Measurements from ENCODE around the gene LYRM2. TPM values are rescaled to one million over a fixed set of nuclear protein-coding genes. Genes with fewer than 3 reads are reported as not detected.

Gene LYRM2
- total RNA-seq, 1 experiment from 2014 or later, result 26.3 TPM

DNA sequence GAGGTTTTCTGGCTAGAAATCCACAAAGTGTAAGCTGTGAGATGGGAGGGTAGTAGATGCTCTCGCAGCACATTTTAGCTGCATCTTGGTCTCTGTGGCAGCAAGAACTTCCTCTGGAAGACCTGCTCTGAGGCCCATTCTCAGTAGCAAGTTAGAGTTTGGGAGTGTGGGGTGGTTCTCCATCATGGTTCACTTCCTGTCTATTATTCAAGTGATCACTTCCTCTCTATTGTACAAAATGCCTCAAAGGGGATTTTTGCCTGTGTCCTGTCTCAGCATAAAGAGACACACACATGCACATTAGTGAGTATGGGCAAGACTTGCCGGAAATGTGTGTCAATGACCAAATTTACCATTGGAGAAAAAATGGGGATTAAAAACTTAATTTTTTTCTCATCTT lies 42.5 kb downstream of the LYRM2 start:
- no peak for DNase-seq (ENCODE audit: low read depth, low spot score)
- no peaks in the 10 kb centered on the region for H3K27me3 ChIP-seq (ENCODE audit: insufficient read depth, low read length)
- no peak overlapping the region for H2AFZ ChIP-seq (ENCODE audit: low read depth, low read length, poor library complexity, severe bottlenecking)
- H3K4me3 ChIP-seq (replicated peaks in 1 of 2; ENCODE audit: low read depth in 1 of 2, low read length in 2 of 2), result no peak overlapping the region
- POLR2A ChIA-PET, result no interaction called here
- RAD21 ChIA-PET (ENCODE audit: low non-redundant PET in 1 of 2, low total read pairs in 2 of 2, uncharacterized antibody in 2 of 2, unreplicated experiment in 2 of 2), result no interaction called here
- H3K9me3 ChIP-seq (ENCODE audit: control insufficient read depth in 1 of 2, insufficient read depth in 1 of 2, low read depth in 1 of 2, low read length in 2 of 2), result no peaks in the 10 kb centered on the region
- H3K4me1 ChIP-seq (ENCODE audit: control insufficient read depth in 1 of 2, insufficient read depth in 2 of 2, low read length in 2 of 2), result no peaks in the 10 kb centered on the region
- H3K4me2 ChIP-seq (ENCODE audit: low read length), result no peak overlapping the region
- H3K36me3 ChIP-seq (ENCODE audit: control insufficient read depth in 1 of 2, insufficient read depth in 2 of 2, low read length in 2 of 2), result no peaks in the 10 kb centered on the region
- TF ChIP-seq CBX3 (IDR thresholded peaks at IDR 0.05; ENCODE audit: low read depth), result no peak
- TF ChIP-seq, protein P1, sequence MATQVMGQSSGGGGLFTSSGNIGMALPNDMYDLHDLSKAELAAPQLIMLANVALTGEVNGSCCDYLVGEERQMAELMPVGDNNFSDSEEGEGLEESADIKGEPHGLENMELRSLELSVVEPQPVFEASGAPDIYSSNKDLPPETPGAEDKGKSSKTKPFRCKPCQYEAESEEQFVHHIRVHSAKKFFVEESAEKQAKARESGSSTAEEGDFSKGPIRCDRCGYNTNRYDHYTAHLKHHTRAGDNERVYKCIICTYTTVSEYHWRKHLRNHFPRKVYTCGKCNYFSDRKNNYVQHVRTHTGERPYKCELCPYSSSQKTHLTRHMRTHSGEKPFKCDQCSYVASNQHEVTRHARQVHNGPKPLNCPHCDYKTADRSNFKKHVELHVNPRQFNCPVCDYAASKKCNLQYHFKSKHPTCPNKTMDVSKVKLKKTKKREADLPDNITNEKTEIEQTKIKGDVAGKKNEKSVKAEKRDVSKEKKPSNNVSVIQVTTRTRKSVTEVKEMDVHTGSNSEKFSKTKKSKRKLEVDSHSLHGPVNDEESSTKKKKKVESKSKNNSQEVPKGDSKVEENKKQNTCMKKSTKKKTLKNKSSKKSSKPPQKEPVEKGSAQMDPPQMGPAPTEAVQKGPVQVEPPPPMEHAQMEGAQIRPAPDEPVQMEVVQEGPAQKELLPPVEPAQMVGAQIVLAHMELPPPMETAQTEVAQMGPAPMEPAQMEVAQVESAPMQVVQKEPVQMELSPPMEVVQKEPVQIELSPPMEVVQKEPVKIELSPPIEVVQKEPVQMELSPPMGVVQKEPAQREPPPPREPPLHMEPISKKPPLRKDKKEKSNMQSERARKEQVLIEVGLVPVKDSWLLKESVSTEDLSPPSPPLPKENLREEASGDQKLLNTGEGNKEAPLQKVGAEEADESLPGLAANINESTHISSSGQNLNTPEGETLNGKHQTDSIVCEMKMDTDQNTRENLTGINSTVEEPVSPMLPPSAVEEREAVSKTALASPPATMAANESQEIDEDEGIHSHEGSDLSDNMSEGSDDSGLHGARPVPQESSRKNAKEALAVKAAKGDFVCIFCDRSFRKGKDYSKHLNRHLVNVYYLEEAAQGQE (IDR thresholded peaks at IDR 0.05; ENCODE audit: low read depth), result no peak
- TF ChIP-seq FOSL1 (IDR thresholded peaks at IDR 0.05; ENCODE audit: low read depth), result no peak
- TF ChIP-seq EGR1 (IDR thresholded peaks at IDR 0.05; ENCODE audit: low read depth), result no peak
- TF ChIP-seq EZH2phosphoT487 (IDR thresholded peaks at IDR 0.05; ENCODE audit: borderline replicate concordance), result no peak
- TF ChIP-seq ELF1 (IDR thresholded peaks at IDR 0.05; ENCODE audit: borderline replicate concordance, low read depth), result no peak
- TF ChIP-seq, protein P2, sequence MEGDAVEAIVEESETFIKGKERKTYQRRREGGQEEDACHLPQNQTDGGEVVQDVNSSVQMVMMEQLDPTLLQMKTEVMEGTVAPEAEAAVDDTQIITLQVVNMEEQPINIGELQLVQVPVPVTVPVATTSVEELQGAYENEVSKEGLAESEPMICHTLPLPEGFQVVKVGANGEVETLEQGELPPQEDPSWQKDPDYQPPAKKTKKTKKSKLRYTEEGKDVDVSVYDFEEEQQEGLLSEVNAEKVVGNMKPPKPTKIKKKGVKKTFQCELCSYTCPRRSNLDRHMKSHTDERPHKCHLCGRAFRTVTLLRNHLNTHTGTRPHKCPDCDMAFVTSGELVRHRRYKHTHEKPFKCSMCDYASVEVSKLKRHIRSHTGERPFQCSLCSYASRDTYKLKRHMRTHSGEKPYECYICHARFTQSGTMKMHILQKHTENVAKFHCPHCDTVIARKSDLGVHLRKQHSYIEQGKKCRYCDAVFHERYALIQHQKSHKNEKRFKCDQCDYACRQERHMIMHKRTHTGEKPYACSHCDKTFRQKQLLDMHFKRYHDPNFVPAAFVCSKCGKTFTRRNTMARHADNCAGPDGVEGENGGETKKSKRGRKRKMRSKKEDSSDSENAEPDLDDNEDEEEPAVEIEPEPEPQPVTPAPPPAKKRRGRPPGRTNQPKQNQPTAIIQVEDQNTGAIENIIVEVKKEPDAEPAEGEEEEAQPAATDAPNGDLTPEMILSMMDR (IDR thresholded peaks at IDR 0.05 in 2 of 3, conservative IDR thresholded peaks at IDR 0.05 in 1 of 3; ENCODE audit: borderline replicate concordance in 1 of 3, insufficient read depth in 1 of 3, low read depth in 2 of 3, low read length in 2 of 3), result no peak
- TF ChIP-seq JUND (IDR thresholded peaks at IDR 0.05), result no peak
- TF ChIP-seq TCF7L2 (IDR thresholded peaks at IDR 0.05; ENCODE audit: borderline replicate concordance, extremely low read depth, insufficient read depth, insufficient read length), result no peak
- no peak for TF ChIP-seq ZNF274 (IDR thresholded peaks at IDR 0.05; ENCODE audit: low read depth, low read length)
- no peak for TF ChIP-seq SRF (IDR thresholded peaks at IDR 0.05; ENCODE audit: low read depth)
- TF ChIP-seq SIN3A (IDR thresholded peaks at IDR 0.05; ENCODE audit: low read depth), result no peak
- TF ChIP-seq ZFX (IDR thresholded peaks at IDR 0.05), result no peak
- no peak for TF ChIP-seq SP1 (IDR thresholded peaks at IDR 0.05; ENCODE audit: low read depth)
- no peak for TF ChIP-seq RAD21 (IDR thresholded peaks at IDR 0.05; ENCODE audit: low read depth)
- no peak for TF ChIP-seq POLR2AphosphoS5 (IDR thresholded peaks at IDR 0.05; ENCODE audit: low read depth, low read length)
- H4K20me1 ChIP-seq (ENCODE audit: insufficient read depth), result no peaks in the 10 kb centered on the region
- H3K79me2 ChIP-seq (ENCODE audit: insufficient read depth, low read length), result no peaks in the 10 kb centered on the region
- intact Hi-C loops (cut with micrococcal nuclease), result no loop called here
- H3K9ac ChIP-seq (ENCODE audit: low read length), result no peak overlapping the region
- H3K27ac ChIP-seq (ENCODE audit: low read depth, low read length), result no peak overlapping the region
- CTCF ChIA-PET, result no interaction called here
- BruUV-seq (replicated peaks), result no TSS peak
- no peak for ATAC-seq
- no peaks in the 10 kb centered on the region for H3K9me2 ChIP-seq (ENCODE audit: insufficient read depth)

Measured in HCT116 (cell line).